Measurements from ENCODE around the gene SEMA4C. TPM values are rescaled to one million over a fixed set of nuclear protein-coding genes. Genes with fewer than 3 reads are reported as not detected.
"Not testable (repeated sequence)": the region's sequence is repeated elsewhere in the genome, so short reads cannot be mapped to it uniquely, and the experiment has no call there.

Gene SEMA4C
- total RNA-seq, 1 experiment from 2014 or later: 21.1 TPM

DNA sequence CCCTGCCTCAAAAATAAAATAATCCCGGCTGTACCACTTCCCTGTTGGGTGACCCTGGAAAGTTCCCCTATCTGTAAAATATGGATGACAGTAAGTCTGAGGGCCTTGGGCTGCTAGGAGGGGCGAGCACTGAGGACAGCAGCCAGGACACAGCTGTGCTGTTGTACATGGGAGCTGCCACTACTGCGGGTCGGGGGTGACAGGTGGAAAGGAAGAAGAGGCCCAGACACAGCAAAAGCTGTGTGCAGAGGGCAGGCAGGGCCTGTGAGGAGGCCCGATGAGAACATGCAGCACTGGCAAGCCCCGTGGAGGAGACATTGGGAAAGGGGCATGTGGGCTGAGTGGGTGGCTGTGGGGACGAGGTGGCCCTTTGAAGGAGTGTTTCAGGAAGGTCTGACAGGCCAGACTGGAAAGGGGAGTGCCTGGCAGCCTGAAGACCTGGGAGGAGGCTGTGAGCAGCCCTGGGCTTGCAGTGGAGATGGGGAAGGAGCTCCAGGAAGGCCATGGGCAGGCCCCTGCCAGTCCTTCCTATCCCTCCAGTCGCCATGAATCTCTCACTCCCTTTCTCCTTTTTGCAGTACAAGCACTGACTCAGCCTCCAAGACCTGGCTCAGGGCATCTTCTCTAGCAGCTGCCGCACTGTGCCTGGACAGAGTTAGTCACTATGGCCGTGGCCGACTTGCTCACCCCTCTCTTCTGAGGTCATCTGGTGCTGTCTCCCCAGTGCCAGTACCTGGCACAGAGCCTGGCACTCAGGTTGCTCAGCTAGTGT is 28.9 kb upstream of the SEMA4C start:
- no peak for DNase-seq (ENCODE audit: extremely low read depth, low read depth)

DNA sequence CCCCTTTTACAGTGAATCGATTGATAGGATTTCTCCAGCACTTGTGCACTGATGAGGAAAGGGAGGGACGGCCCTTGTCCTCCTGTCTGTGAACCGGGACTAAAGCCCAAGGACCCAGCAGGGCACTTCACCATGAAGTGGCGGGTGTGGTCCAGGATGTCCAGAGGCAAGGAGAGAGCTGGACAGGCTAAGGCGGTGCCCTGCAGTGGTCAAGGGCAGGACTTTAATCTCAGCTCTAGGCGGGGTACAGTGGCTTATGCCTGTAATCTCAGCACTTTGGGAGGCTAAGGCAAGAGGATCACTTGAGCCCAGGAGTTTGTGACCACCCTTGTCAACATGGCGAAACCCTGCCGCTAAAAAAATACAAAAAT is 28.2 kb upstream of the SEMA4C start:
- no peak for DNase-seq (ENCODE audit: extremely low read depth, low read depth)

DNA sequence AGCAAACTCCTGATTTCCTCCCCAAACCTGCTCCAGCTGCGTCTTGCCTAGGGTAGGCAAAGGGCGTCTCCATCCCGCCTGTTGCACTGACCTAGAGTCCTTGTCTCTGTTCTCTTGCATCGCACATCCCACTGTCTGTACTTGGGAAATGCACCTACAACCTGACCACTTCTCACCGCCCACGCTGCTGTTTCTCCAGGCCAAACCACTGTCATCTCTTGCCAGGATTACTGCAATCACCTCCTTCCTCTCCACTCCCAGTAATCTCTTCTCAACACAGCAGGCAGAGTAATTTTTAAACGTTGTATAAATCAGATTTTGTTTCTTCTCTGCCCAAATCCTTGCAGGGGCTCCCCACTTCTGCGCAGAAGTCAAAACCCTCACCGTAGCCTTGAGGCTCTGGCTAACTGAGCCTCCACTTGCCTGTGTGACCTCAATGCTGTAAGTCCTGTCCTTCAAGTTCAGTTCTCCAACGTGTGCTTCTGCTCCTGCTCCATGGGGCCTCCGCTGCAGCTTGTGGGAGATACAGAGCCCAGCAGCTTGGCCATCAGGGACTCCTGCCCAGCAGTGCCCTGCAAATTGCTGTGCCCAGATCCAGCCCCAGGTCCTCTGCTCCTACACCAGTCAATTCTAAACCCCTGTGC is 27.7 kb upstream of the SEMA4C start:
- no peak for DNase-seq (ENCODE audit: extremely low read depth, low read depth)

DNA sequence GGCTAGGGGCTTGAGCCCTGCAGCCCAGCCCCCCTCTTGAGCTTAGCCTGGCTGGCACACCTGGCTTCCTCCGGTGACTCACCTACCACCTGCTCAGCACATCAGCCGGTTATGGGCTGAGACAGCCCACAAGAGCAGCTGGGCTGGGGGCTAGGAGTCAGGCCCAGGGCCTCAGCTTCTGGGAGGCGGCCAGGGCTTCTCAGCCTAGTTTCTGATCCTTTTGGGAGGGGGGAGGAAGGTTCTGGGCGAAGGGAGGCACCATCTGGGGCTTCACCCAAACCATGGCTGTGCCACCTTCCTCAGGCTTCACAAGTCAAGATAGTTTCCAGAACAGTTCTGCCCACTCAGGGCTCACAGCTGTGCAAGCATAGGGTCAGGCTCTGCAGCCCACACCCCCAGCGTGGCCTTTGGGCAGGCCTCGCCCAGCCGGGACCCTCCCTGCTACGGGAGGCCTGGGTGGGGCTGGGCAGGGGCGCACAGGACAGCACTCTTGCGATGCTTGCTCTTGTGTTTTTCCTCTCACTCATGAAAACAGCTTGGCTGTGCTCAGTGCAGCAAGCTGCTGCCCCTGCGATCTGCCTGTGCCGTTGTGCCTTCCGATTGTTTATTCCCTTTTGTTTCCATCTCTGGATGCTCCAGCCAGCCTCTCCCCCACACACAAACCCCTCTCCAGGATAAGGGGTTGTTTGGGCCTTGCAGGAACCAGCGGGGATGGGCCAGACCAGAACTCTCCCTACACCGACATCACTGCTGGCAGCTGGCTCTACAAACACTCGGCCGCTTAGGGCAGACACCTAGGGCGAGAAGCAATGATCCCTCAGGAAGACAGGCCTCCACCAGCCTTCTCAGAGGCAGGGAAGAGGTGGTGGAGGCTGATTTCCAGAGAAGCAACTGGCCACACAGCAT is 26.1 kb upstream of the SEMA4C start:
- DNase-seq (ENCODE audit: extremely low read depth, low read depth): no peak

DNA sequence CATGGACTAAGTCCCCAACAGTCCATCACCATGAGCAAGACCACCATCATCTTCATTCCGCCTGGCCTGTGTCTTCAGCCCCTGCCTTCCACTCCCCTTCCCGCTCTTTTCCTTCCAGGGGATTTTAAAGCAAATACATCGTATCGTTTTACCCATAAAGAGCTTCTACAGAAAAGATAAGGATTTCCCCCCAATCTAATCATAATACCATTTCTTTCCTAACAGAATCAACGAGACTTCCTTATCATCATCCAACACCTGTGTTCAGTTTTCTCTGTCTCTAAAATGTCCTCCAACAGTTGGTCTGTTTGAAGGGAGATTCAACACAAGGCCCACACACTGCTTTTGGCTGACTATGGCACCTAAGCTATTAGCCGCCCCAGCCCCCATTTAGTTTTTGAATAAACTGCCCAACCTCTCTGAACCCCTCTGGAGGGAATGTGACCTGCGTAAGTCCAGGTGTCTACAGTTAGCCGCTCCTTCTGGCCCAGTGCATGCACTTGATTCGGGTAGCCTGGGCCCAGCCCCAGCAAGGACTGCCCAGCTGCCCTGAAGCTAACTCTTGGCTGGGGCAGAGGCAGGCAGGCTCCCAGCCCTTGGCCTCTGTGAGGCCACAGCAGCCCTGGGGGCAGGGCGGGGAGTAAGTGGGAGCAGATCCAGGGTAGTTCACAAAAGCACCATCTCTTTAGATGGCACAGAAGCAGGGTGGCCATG is 25.3 kb upstream of the SEMA4C start:
- no peak for DNase-seq (ENCODE audit: extremely low read depth, low read depth)

DNA sequence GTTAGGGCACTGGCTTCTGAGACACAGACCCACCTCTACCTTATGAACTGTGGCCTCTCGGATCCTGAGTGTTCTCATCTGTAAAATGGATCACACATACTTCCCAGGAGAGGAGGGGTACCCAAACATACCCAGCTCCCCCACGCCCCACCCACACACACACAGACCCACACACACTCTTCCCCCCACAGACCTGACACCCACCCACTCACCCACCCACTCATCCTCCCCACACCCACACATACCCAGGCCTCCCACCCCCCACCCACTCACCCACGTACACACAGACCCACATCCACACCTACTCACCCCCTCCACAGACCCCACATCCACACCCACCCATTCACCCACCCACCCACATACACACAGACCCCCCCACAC is 24.3 kb upstream of the SEMA4C start:
- DNase-seq (ENCODE audit: extremely low read depth, low read depth): no peak

DNA sequence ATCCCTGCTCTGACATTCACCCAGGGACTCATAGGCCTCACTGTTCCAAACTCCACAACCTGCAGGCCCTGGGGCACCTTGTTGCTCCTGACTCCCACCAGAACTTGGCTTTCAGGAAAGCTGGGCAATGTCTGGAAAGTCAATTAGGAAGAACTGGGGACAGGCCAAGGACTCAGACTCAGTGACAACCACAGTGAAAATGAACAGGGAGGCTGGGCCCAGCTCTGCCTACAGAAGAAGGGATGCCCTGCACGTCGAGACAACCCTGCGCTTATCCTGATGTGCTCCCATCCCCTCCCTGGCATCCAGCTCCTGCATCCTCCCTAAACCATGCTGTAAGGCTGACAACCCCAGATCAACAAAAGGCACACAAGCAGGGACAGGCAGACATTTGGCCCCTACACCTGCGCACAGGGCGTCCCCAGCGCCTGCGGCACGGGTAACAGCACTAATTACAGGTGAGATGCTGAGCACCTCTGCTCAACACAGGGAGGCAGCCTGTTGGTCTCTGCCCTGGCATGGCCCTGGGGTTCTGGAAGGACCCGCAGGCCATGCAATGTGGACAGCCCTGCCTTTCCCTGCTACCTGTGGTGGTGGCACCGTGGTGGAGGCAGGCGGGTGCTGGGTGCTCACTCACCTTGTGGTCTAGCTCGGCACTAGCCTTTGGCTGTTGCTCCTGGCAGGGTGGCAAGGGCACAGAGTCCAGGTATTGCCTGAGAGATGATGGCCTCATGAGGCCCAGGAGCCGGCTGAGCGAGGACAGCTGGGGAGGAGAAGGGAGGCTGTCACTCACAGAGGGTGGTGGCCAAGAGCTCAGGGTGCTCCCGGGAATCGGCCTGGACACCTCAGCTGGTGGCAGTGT is 23.6 kb upstream of the SEMA4C start:
- no peak for DNase-seq (ENCODE audit: extremely low read depth, low read depth)

DNA sequence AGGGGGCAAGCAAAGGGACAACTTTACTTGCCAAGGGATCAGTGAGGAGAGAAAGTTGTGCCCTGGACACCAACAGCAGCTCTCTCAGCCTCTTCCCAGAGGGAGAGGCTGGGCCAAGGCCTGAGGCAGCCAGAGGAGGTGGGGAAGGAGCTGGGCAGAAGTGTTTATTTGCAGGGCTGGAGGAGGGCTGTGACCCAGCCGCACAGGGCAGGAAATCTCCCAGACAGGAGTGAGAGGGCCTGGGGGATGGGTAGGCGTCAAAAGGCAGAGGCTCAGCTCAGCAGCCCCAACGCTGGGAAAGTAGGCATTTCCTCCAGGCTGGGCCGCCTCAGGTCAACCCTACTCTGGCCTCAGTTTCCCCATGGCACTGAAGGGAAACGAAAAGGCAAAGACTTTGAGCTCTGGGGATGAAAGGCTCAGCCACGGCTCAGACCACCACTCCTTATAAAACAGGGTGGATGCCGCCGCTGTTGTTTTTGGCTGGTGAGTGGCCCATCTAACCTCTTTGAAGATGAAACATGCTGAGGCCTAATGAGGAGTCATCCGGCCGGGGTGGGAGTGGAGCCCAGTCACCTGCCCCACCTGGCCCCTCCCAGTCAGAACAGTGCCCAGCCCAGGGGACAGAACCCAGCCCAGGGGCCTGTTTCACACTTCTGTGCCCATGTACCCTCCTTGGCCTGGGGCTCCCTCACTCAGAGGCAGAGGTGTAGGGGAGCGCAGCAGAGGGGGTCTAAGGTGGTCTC is 21.9 kb upstream of the SEMA4C start:
- DNase-seq (ENCODE audit: extremely low read depth, low read depth): no peak

DNA sequence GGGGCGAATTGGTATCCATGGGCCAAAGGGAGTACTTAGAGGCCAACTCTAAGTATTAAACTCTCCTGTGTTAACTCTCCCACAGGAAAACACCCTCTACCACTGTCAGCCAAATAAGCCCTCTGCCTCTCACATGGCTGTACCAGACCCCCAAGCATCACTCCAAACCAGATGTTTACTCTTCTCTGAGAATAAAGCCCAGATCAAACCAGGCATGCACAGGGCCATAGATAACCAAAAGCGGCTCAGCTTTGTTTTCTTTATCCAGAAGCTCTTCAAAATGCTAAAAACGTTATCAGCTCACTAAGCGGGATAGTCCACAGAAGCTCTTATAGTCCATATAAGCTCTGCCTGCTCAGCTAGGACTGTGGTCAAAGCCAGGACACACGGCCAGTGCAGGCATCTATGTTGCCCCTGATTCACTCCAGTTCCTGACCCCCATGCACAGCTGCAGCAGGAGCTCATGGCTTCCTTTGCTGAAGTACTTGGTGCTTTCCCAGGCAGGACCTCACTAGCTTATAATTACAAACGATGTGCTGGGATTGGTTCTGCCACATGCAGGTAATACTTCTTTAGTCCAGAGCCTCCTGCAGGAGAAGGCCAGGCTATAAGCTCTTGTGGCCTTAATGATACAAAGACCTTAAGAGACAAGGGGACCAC is 21.0 kb upstream of the SEMA4C start:
- no peak for DNase-seq (ENCODE audit: extremely low read depth, low read depth)

DNA sequence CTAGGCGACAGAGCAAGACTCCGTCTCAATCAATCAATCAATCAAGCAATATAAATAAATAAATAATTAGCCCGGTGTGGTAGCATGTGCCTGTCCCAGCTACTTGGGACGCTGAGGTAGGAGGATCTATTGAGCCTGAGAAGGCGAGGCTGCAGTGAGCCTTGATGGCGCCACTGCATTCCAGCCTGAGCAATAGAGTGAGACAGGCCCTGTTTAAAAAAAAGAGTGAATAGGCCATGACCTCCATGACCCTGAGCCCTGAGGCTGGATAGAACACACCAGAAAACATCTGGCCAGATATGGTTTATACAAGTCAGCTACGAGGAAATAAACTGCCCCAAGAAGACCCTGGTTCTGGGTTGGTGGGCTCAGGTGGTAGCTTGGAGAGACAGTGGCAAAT is 20.4 kb upstream of the SEMA4C start:
- no peak for DNase-seq (ENCODE audit: extremely low read depth, low read depth)

DNA sequence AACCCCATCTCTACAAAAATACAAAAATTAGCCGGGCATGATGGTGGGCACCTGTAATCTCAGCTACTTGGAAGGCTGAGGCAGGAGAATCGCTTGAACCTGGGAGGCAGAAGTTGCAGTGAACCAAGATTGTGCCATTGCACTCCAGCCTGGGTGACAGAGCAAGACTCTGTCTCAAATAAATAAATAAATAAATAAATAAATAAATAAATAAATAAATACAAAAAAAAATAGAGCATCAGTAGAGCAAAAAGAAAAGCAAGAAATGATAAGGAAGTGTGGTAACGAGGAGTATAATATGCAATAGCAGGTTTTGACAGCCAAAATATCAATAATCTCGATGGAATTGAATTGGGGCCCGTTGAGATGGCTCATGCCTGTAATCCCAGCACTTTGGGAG is 19.6 kb upstream of the SEMA4C start:
- not testable (repeated sequence) for DNase-seq (ENCODE audit: extremely low read depth, low read depth)

DNA sequence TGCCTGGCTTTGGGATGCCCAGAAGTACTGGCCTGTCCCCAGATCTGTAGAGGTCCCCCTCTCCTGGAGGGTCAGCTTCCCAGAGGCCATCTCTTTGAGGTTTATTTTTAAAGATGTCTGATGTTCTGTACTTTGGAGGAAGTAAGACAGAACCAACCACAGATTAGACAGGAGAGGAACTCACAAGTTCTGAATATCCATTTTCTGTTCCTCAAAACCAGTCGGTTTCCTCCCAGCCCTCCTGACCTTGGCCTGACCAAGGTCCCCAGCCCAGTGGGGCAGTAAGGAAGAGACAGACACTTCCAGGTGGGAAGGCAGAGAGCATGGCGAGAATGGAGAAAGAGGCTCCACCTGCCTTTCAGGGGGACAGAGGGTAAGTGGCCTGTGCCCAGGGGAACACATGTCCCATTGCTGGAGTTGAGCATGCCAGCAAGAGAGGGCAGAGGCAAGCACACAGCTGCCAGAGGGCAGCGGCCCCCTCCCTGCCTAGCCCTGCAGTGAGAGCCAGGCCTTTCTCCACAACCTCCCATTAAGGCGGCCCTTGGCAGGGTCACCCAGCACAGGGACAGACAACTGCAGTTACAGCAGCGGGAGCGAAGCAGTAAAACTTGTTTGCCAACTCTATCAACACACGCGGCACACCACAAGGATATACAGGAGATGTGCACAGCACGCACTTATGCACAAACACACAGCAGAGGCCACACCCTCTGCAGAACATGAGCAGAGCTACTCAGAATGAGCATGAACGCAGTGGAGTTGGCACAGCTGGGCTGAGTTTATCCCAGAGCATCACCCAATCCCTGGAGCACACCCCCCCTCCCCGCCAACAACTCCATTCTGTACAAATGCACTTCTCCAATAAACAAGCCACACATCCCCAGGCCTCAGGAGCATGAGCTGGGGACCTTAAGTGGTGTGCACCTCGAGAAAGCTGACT is 18.5 kb upstream of the SEMA4C start:
- DNase-seq (ENCODE audit: extremely low read depth, low read depth): no peak

DNA sequence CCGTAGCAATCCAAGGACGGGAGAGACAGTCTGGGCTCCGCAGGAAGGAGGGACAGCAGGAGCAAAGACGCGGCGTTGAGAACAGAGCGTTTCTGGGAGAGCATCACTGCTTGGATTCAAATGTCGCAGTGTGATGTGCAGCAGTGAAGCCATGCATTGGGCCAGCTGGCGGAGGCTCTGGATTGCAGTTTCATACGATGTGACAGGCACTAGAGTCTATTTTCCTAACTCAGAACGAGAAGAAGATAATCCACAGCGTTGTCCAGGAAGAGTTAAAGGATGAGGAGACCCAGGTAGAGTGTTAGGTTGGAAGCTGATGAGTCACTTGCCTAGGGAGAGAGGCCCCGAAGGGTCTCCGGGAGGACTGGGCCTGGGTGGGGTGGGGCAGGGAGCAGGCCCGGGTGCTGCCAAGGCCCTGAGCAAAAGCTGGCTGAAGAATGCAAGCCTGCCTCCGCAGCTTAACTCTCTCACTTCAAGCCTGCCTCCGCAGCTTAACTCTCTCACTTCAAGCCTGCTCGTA is 17.7 kb upstream of the SEMA4C start:
- DNase-seq (ENCODE audit: extremely low read depth, low read depth): no peak

DNA sequence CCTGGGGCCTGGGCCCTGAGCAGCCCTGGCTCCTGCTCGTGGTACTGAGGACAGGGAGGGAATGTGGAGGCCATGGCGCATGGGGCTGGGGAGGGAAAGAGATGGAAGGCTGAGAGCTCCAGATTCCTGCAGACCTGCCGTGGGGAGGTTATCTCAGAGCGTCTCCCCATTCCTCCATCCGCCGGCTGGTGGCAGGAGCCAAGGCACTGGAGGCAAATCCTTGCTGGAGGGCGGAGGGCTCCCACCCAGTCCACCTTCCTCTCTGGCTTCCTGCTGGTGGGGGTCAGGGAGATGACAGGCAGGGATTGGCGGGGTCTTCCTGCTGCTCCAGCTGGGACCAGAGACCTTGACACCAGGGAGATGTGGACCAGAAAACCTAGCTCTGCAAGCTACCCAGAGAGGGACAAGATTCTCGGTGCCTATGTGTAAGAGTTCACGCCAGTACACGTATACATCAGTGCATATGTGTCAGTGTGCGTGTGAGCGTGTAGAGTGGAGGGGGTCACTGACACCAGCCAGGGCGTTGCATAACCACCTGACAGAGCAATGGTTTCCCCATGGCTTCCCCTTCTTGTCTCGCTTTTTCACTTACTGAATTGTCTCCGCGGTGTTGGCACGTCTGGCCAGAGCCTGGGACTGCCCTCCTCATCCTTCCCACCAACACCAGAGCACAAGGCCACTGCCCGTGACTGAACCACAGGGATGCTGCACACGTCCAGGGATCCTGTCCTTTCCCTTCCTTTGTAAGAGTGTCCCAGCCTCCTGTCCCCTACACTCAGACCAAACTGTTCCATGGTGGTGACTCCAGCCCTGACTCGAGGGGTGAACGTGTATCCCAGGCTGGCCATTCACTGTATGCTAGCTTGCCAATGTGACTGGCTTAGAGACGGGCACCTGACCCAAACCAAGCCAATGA is 15.8 kb upstream of the SEMA4C start:
- no peak for DNase-seq (ENCODE audit: extremely low read depth, low read depth)

DNA sequence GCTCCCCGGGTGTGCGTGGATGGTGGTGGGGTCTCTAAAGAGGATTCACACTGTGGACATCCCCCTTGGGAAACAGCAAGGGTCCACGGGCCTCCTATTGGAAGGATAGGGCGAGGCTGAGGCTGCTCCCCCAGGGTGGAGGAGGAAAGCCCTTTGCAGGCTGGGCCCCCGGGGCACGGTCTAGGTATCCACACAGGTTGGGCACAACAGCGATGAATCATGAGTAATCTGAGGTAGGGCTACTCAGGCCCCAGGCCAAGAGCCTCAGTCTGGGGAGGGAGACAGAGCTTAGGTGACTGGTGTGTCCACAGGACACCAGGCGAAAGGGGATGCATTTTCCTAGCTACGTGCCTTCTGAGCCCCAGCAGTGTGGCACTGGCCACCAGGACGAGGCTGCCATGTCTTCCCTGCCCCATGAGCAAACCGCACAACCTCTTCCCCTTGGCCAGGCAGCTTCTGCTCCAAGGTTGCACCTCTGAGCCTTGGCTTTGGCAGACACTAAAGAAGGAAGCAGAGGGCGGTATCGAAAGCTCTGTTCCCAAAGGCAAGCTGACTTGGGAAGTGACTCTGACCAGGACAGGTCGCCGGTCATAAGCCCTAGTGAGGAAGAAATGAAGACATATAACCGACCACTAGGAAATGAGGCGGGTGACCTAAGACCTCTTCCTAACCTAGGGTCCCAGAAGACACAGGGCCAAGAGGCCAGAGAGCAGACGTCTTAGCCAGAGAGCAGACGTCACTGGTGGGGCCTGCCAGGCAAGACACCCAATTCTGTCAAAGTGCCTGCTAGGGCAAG is 14.6 kb upstream of the SEMA4C start:
- no peak for DNase-seq (ENCODE audit: extremely low read depth, low read depth)

DNA sequence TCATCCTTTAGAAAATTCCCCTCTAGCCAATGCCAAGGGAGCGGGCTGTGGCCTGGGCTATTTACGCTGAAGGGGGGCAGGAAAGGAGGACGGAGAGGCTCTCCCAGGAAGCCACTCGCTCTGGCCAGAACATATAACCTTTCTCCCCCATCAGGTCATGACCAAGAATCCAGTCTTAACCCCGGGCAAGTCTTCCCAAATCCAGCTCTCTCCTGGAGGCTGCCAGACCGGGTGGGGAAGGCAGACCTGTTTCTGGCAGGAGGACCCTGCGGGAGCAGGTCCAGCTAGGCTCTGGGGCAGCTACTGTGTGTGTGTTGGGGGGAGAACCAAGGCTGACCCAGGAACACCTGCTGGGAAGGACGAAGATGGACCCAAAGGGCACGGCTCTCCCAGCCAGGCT is 13.4 kb upstream of the SEMA4C start:
- DNase-seq (ENCODE audit: extremely low read depth, low read depth): no peak

Data from NCI-H460 (cell line).